GM12891 (cell line): ENCODE results near the gene ABTB2.

Experiments
- DNase-seq: peaks from one replicate; pipeline ENCODE4 v3.0.0; 2011; ENCODE audit warnings: low spot score; ENCODE audit not compliant: insufficient read length
- FAIRE-seq: peaks from 2 replicates; lab custom pipeline; 2011; peaks lifted over from hg19 to GRCh38; lab: Jason Lieb, UNC
- PAX5 ChIP-seq: IDR thresholded peaks from 2 replicates; pipeline ENCODE4 v1.6.1; 2011; ENCODE audit warnings: low read length, moderate library complexity, mild to moderate bottlenecking; ENCODE audit not compliant: insufficient read depth, severe bottlenecking
- POLR2A ChIP-seq: IDR thresholded peaks from 2 replicates; pipeline ENCODE4 v1.6.1; 2011; ENCODE audit warnings: low read depth, low read length, control low read depth
- POLR2AphosphoS5 ChIP-seq: IDR thresholded peaks from 2 replicates; pipeline ENCODE4 v1.6.1; 2011; ENCODE audit warnings: low read depth, low read length, control low read depth
- POU2F2 ChIP-seq: IDR thresholded peaks from 2 replicates; pipeline ENCODE4 v1.6.1; 2011; ENCODE audit warnings: low read depth, mild to moderate bottlenecking, control low read depth, low read length, moderate library complexity
- SPI1 ChIP-seq: IDR thresholded peaks from 2 replicates; pipeline ENCODE4 v1.6.1; 2011; ENCODE audit warnings: low read depth, low read length, control low read depth
- TAF1 ChIP-seq: IDR thresholded peaks from 2 replicates; pipeline ENCODE4 v1.6.1; 2011; ENCODE audit warnings: low read depth, low read length, control low read depth

The ABTB2 gene

GRCh38 chr11:34168642-34169420 lies 189.0 kb downstream of the ABTB2 start:
- FAIRE-seq (no peak), DNase-seq (no peak)
- TF ChIP-seq POU2F2 (no peak), PAX5 (no peak), POLR2AphosphoS5 (no peak), TAF1 (no peak)

- FAIRE-seq (no peak), DNase-seq (no peak)
- TF ChIP-seq POU2F2: no peak
- TF ChIP-seq POLR2AphosphoS5: no peak
These were observed 189.8 kb downstream of the ABTB2 start for GRCh38 chr11:34167961-34168360.

GRCh38 chr11:34166806-34167740 lies 190.7 kb downstream of the ABTB2 start:
- FAIRE-seq (no peak), DNase-seq (no peak)

GRCh38 chr11:34165786-34166555 lies 191.8 kb downstream of the ABTB2 start:
- FAIRE-seq: no peak
- TF ChIP-seq PAX5 (no peak), POU2F2 (no peak), POLR2A (no peak), POLR2AphosphoS5 (no peak), SPI1 (no peak), TAF1 (no peak)
- no peak for DNase-seq

More at GRCh38 chr11:34166806-34167740, 190.7 kb downstream of the ABTB2 start:
- no peak for TF ChIP-seq TAF1

- no peak for FAIRE-seq
These were observed 192.7 kb downstream of the ABTB2 start for GRCh38 chr11:34165121-34165520.

GRCh38 chr11:34162856-34163255 lies 195.0 kb downstream of the ABTB2 start:
- DNase-seq (no peak), FAIRE-seq (no peak)
- no peak for TF ChIP-seq POU2F2
- no peak for TF ChIP-seq PAX5
- no peak for TF ChIP-seq SPI1
- TF ChIP-seq POLR2AphosphoS5: no peak
- TF ChIP-seq POLR2A: no peak
- TF ChIP-seq TAF1: no peak

More at GRCh38 chr11:34165121-34165520, 192.7 kb downstream of the ABTB2 start:
- no peak for TF ChIP-seq PAX5
- TF ChIP-seq SPI1: no peak
- TF ChIP-seq TAF1: no peak
- no peak for TF ChIP-seq POLR2AphosphoS5
- TF ChIP-seq POU2F2: no peak
- TF ChIP-seq POLR2A: no peak
- DNase-seq: no peak

- DNase-seq (no peak), FAIRE-seq (no peak)
- no peak for TF ChIP-seq PAX5
- no peak for TF ChIP-seq POU2F2
- no peak for TF ChIP-seq SPI1
- no peak for TF ChIP-seq POLR2A
- TF ChIP-seq POLR2AphosphoS5: no peak
- no peak for TF ChIP-seq TAF1
These were observed 195.4 kb downstream of the ABTB2 start for GRCh38 chr11:34162493-34162820.

- FAIRE-seq (no peak), DNase-seq (no peak)
- TF ChIP-seq POLR2A: no peak
- no peak for TF ChIP-seq TAF1
- no peak for TF ChIP-seq PAX5
- TF ChIP-seq POU2F2: no peak
- no peak for TF ChIP-seq POLR2AphosphoS5
- no peak for TF ChIP-seq SPI1
These were observed 195.9 kb downstream of the ABTB2 start for GRCh38 chr11:34161812-34162492.

- TF ChIP-seq POLR2AphosphoS5: no peak
- no peak for TF ChIP-seq POLR2A
- no peak for TF ChIP-seq PAX5
- no peak for TF ChIP-seq TAF1
- no peak for TF ChIP-seq POU2F2
- TF ChIP-seq SPI1: no peak
- no peak for DNase-seq
- FAIRE-seq: no peak
These were observed 196.4 kb downstream of the ABTB2 start for GRCh38 chr11:34161361-34161760.

GRCh38 chr11:34160791-34161190 lies 197.0 kb downstream of the ABTB2 start:
- TF ChIP-seq TAF1 (no peak), SPI1 (no peak), POU2F2 (no peak), PAX5 (no peak), POLR2A (no peak)
- DNase-seq (no peak), FAIRE-seq (no peak)
